Ishikawa (cell line): ENCODE results near the gene RADIL.

Source experiments
- CREB1 ChIP-seq: IDR thresholded peaks from 2 replicates; pipeline ENCODE4 v1.6.1; 2012; ENCODE audit warnings: low read depth
- EGR1 ChIP-seq: IDR thresholded peaks from 2 replicates; pipeline ENCODE4 v1.6.1; 2012
- EP300 ChIP-seq: IDR thresholded peaks from 2 replicates; pipeline ENCODE4 v1.6.1; 2012; ENCODE audit warnings: borderline replicate concordance
- NFIC ChIP-seq: IDR thresholded peaks from 2 replicates; pipeline ENCODE4 v1.6.1; 2012
- RAD21 ChIP-seq: IDR thresholded peaks from 2 replicates; pipeline ENCODE4 v1.6.1; 2012; ENCODE audit warnings: low read depth
- TAF1 ChIP-seq: IDR thresholded peaks from 2 replicates; pipeline ENCODE4 v1.6.1; 2012; ENCODE audit warnings: low read depth, mild to moderate bottlenecking
- ZBTB7A ChIP-seq: IDR thresholded peaks from 2 replicates; pipeline ENCODE4 v1.6.1; 2012; ENCODE audit warnings: low read depth
- TF ChIP-seq, protein P1 (sequence below): IDR thresholded peaks from 2 replicates; pipeline ENCODE4 v1.6.1; 2012; ENCODE audit warnings: low read depth, mild to moderate bottlenecking
- TF ChIP-seq, protein P2 (sequence below): IDR thresholded peaks from 2 replicates; pipeline ENCODE4 v1.6.1; 2012

DNA sequence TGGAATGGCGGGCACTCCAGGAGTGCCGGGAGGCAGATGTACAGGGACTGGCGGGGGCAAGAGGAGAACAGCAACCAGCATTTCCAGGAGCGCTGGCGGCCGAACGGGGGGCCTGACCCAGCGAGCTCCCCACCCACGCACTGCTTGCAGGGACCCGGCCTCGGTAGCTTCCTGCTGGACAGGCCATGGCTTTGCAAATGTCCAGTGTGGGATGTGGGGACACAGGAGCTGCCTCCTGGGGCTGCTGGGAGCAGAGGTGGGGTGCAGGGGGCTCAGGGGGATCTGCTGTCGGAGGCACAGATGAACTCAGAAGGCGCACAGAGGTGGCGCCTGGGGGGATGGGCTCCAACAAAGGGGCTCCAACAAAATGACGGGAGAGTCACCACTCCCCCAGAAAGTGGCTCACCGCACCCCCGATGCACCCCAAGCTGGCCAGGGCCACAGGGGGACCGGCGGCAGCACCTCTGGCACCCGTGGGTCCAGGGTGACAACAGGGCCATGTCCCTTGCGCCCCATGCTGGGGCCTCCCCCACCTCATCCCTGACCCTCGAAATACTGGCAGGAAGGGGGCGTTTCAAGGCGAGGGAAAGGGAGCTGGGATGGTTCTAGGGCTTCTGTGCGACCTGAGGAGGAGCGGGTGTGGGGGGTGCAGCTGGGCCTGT lies 67.0 kb downstream of the RADIL start:
- TF ChIP-seq EGR1 (no peak), RAD21 (no peak), TAF1 (no peak), CREB1 (no peak), EP300 (no peak), NFIC (no peak), ZBTB7A (no peak)
- TF ChIP-seq, protein P1, sequence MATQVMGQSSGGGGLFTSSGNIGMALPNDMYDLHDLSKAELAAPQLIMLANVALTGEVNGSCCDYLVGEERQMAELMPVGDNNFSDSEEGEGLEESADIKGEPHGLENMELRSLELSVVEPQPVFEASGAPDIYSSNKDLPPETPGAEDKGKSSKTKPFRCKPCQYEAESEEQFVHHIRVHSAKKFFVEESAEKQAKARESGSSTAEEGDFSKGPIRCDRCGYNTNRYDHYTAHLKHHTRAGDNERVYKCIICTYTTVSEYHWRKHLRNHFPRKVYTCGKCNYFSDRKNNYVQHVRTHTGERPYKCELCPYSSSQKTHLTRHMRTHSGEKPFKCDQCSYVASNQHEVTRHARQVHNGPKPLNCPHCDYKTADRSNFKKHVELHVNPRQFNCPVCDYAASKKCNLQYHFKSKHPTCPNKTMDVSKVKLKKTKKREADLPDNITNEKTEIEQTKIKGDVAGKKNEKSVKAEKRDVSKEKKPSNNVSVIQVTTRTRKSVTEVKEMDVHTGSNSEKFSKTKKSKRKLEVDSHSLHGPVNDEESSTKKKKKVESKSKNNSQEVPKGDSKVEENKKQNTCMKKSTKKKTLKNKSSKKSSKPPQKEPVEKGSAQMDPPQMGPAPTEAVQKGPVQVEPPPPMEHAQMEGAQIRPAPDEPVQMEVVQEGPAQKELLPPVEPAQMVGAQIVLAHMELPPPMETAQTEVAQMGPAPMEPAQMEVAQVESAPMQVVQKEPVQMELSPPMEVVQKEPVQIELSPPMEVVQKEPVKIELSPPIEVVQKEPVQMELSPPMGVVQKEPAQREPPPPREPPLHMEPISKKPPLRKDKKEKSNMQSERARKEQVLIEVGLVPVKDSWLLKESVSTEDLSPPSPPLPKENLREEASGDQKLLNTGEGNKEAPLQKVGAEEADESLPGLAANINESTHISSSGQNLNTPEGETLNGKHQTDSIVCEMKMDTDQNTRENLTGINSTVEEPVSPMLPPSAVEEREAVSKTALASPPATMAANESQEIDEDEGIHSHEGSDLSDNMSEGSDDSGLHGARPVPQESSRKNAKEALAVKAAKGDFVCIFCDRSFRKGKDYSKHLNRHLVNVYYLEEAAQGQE = no peak
- TF ChIP-seq, protein P2, sequence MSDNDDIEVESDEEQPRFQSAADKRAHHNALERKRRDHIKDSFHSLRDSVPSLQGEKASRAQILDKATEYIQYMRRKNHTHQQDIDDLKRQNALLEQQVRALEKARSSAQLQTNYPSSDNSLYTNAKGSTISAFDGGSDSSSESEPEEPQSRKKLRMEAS = no peak
